HG03354 (cell line): ENCODE data around the gene AGRP.
A peak's percentile ranks its signal among the peaks of the same experiment; 100 is the strongest.
"Not testable (repeated sequence)": the region's sequence is repeated elsewhere in the genome, so short reads cannot be mapped to it uniquely, and the experiment has no call there.

Experiments
- ATAC-seq: cut with Tn5 transposase; IDR thresholded peaks from one replicate; pipeline ENCODE4 v1.9.1; 2021; ENCODE audit warnings: mild to moderate bottlenecking; ENCODE audit not compliant: unreplicated experiment, poor library complexity, severe bottlenecking

Gene AGRP

DNA sequence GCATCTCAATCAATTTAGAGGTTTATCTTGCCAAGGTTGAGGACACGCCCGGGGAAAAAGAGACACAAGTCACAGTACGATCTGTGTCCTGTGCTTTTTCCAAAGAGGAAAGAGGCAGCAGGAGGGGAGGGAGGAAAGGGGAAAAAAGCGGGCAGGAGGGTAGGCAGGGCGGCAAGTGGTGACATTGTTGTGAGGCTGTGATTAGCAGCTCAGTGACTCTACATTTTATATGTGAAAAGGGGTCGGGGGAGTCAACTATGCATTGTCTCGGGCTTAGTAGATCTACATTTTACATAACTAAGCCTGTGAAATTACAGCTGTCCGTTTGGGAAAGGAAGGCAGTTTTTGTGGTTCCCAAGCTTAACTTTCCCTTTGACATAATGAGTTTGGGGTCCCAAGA is 23.1 kb upstream of the AGRP start:
- ATAC-seq, result no peak

DNA sequence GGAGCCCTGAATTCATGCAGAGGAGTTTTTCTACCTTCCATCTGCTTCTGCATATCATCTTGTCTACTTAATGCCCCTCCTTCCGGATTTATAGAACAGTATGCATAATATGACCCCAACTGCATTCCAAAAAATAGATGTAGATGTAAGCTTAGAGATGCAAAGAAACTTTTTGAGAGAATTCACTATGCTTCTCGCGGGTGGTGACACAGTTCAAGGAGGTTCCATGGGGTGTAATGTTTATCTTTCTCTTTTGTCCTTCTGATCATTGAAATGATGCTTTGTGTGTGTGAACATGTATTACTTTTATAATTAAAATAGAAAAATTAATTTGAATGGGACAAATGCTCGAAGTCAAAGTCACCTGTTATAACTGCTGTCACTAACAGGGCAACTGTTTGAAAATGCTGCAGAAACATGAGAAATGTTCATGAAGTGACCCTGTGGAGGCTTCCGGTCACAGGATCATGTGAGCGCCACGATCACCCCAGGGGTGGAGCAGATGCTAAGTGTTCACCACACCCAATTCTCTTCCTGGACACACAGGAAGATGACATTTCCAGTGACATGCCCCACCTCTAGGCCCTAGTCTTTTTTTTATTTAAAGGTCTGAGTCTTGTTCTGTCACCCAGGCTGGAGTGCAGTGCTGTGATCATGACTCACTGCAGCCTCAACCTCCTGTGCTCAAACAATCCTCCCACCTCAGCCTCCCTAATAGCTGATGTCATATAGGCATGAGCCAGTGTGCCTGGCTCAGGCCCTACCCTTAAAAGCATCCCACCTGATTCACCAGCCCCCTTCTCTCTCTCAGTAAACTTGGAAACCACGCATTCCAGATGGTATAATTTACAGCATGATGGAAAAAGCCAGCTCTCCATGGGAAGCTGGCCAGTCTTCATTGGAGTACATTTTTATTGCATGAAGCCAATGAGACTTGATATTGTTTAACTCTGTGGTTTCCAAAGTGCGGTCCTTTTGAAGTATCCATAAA is 21.0 kb upstream of the AGRP start:
- ATAC-seq, result peak; percentile 57

DNA sequence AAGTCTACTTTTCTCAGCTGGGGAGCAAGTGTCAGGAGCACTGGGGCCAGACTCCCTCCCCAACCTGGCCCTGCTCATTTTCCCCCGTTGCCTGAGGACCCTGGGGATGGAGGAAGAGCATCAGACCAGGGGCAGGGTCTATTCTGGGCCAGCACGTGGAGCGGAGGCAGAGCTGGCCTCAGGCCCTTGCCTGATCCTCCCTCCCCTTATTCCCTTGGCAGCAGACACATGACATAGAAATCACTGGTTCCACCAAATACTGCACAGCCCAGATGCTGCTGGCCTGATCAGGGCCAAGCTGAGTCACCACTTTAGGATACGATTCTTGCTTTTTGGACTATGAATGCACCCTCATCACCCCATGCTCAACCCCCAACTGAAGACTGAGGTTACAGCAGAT is 15.8 kb upstream of the AGRP start:
- ATAC-seq, result no peak

DNA sequence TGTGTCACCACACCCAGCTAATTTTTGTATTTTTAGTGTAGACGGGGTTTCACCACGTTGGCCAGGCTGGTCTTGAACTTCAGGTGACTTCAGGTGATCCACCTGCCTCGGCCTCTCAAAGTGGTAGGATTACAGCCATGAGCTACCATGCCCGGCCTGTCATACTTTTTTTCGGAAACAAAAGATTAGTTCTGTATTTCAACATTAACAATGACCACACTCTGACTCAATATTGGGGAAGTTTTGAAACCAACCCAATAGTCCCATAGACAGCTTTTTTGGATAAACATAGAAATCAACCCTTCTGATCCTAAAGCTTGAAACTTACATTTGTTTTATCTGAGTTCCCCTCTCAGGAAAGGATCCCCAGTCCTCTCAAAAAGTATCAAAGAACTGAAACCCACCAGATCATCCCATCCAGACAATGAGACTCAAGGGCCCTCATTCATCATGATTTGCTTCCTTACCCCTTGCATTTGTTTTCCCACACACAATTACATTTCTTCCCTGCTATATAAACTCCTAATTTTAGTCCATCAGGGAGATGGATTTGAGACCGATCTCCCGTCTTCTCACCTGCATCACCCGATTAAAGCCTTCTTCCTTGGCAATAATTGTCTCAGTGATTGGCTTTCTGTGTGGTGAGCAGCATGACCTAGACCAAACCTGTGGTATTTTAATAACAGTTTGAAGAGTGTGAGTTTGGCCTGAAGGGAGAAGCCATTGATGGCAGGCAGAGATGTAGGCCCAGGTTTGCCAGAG is 7.2 kb upstream of the AGRP start:
- no peak for ATAC-seq

DNA sequence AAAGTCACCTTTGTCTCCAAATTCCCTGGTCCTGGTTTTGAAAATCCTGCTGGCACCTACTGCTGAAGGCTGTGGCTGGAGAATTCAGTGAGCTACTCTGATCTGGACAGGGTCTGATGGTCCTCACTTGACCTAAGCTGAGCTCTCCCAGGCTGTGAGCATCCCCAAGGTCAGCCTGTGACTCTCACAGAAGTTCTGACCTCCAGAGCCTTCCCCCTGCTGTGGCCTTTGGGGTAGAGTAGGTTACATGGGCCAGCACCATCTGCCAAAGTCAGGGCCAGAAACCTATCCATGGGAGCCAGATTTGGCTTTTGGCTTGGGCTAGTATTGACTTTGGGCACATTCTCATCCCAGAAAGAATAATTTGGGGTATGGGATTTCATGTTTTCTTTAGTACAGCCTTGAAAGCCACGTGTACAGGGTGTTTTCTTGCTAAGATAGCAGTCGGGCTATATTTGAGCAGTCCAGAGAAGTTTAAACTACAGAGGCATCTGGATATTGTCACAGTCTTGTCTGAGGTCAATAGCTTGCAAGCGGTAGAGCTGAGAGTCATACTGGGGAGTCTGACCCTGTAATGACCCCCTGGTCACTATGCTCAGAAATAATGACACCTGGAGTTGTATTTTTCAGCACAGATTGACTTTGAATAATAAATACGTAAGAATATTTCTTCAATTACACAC is 6.2 kb upstream of the AGRP start:
- ATAC-seq, result no peak

DNA sequence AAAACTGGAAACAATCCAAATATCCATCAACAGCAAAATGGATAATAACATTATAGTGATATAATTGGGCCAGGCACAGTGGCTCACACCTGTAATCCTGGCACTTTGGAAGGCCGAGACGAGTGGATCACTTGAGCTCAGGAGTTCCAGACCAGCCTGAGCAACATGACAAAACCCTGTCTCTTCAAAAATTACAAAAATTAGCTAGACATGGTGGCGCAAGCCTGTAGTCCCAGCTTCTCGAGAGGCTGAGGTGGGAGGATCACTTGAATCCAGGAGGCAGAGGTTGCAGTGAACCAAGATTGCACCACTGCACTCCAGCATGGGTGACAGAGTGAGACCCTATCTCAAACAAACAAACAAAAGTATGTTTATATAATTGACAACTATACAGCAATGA is 4.2 kb upstream of the AGRP start:
- not testable (repeated sequence) for ATAC-seq

DNA sequence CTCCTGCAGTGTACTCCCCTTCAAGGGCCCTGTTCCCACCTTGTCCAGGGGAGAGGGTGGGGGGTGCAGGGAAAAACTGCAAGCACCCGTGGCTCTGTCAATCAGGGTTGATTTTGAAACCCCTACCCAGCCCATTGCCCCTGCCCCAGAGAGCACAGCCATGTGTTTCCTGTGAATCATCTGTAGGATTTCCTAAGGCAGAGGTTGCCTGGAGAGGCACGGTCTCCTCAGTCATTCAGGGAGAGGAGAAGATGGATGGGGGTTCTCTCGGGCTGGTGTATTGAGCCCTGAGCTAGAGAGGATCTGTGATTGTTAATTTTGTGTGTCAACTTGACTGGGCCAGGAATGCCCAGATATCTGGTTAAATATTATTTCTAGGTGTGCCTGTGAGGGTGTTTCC is 3.5 kb upstream of the AGRP start:
- no peak for ATAC-seq

DNA sequence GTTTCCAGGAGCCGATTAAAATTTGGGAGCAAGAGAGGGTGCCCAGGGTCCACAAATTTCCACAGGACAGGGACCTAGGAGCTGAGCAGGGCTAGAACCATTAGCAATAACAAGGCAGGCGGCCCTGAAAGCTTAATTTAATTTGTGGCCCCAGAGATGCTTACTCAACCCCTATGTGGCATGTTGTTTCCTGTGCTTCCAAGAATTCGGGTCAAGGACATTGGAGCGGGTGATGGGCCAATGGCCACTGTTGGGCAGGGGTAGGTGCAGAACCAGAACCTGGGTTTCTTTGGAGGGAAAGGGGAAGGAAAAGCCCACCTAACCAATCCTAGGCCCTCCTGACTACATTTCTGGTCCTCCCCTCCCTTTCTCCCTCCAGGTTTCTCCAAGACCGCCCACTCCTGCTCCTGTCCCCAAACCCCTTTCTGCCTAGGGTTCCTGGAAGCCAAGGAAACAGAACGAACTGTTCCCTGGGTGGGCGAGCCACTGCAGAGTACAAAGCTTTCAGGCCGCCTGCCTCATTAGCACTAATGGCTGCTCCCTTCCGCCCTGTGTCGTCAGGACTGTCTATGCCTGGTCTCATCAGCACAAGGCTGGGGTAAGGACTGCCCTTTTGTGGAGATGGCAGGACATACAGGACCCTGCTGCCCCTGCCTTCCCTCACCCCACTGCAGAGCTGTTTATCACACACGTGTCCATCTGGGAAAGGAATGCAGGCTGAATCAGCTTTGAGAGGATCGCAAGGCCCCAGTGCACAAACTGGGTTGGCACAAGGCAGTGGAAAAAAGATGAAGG is 581 bp upstream of the AGRP start:
- no peak for ATAC-seq

DNA sequence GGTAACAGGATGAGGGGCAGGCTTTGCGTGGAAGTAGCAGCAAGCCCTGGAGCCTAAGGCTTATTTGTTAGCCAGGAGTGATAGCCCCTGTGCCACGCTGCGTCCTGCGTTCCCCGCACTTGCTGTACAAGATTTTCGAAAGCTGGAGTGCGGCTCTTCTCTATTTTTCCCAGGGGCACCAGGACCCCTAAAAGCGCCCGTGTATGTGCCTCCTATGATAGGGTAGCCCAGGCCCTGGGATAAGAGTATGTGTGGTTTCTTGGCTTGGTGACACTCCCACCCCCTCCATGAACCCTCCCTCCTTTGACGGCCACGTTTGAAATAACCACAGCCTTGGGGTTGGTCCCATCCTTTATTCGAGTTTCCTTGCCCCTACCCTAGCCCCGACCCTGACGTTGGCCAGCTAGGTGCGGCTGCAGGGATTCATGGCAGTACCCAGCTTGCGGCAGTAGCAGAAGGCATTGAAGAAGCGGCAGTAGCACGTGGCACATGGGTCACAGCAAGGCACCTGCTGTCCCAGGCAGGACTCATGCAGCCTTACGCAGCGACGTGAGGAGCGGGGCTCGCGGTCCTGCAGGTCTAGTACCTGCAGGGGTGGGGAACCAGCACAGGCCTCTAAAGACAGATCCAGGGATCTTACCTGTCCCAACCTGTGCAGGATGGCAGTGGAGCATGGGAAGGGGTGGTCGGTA is 968 bp downstream of the AGRP start:
- no peak for ATAC-seq

DNA sequence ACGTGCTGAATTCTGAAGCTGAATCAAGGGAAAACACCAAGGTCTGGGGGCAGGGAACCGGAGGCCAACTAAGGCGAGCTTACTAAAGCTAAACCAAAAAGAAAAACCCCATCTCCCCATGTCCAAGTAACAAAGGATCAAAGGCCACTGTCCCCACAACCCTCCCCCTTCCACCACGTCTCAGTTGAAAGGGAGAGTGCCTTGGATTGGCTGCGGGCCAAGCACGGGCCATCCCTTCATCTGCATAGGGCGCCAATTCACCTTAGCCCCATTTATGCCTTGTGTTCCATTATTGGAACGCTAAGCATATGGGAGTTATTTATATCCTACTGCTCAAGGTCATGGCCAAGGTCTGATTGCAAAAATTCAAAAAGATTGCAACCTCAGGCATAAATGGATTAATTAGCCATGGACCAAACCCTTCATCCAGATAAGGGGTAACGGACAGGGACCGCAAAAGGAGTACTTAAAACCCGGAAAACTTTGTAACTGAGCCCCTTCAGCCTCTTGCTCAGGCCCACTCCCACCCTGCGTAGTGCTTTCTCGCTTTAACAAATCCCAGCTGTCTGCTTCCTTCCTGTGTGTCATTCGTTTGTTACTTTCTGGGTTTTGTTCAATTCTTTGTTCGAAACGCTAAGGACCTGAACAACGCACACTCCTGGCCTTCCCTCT is 1.6 kb downstream of the AGRP start:
- ATAC-seq, result peak; percentile 17

DNA sequence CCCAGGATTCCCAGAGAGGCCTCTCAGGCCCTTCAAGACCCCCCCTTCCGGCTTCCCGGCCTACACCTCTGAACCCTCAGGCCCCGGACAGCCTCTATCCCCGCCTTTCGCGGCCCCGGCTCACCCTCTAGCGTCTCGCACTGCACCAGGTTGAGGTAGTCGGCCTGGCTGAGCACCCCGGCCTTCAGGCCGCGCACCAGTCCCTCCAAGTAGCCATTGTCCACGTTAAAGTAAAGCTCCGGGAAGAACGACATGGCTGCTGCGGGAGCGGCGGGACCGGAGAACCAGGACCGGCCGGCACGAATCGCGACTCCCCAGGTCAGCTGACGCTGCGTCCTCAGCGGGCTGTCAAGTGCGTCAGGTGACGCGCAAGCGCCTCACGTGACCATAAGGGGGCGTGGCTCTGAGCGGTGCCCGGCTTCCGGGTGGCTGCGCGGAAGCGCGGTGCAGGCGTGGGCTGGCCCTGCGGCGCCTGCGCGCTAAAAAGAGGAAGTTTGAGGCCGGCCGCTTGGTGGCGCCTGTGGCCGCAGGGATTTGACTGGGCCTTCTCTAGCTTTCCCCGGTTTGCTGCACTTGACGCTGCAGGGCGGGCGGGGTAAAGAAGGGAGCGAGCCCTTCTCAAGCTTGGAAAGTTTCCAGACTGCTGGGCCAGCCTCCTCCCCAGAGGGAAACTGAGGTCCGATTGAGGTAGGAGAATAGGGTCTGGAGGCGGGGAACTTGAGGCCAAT is 2.4 kb downstream of the AGRP start, which contains the start of gene ATP6V0D1:
Gene ATP6V0D1, minus strand, starts transcription at position 325 of the 728 bp plus-strand sequence. Its CDS starts 71 bp downstream, at position 254.
- ATAC-seq, result peak; percentile 87

DNA sequence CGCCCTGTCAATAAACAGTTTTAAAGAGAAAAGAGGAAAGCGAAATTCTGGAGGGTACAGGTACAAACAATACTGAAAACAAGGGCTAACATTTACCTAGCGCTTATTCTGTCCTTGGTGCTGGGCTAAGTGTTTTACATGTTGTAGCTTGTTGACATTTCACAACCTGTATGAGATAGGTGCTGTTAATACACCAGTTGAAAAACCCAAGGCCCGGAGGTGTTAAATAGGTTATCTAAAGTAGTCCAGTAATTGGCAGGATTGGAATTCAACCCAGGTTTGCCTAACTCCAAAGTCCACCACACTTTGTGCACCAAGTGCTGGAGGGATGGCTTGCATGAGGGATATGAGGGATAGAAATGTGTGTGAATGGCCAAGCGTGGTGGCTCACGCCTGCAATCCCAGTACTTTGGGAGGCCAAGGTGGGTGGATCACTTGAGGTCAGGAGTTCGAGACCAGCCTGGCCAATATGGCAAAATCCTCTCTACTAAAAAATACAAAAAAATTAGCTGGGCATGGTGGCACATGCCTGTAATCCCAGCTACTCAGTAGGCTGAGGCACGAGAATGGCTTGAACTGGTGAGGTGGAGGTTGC is 5.3 kb downstream of the AGRP start:
- ATAC-seq, result no peak

DNA sequence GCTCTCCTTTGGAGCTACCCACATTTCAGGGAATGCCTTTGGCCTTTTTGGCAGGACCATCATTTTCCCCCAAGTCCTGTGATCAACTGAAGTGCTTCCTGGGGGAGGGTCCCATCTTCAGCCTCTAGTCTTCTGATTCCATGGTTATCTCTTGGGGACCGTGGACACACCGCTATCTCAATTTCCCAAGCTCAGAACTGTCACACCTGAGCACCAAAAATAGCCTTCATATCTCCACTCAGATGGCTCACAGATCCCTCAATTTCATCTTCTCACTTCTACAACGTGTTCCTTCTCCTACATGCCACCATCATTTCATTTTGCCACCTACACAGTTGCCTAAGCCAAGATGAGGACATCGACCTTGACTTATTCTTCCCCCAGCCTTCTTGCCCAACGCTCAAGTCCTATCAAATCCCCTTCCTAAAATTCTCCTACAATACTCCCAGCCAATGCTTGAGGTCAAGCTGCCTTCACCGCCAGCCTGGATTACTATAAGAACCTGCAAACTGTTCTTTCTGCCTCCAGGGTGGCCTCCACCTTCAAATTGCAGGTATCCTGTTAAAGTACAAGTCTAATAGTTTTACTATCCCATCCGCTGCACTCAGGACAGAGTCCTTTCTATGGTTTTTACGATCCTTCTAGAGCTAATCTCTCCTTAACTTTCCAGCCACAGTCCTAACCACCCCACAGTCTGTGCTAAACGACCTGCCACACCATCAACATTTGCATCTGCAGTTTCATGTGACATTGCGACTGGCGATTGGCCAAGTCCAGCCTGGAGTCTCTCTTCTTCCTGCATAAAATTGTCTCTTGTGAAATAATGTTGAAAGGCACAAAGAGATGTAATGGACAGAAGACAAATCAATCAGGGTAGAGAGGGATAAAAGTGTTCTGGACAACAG is 8.5 kb downstream of the AGRP start:
- ATAC-seq, result no peak

DNA sequence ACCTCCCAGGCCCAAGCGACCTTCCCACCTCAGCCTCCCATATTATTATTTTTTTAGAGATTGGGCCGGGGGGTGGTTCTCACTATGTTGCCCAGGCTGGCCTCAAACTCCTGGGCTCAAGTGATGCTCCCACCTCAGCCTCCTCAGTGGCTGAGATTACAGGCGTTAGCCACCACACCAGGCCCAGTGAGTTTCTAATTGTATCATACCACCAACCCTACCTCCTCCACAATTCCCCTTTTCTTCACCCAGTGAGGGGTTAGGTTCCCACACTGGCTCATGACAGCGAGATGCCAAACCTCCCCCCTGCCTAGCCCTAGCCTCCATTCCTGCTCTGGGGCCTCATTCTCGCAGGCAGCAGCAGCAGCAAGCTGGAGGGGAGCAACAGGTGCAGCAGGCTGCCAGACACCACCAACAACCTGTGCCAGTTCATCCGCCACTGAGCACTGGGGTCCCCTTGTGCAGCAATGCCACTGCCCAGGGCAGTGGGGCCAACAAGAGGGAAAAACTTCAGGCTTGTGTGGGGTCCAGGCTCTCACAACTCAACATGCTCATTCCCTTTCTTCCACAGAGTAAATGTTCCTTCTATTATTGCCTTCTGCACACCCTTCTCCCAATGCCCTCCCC is 11.5 kb downstream of the AGRP start:
- ATAC-seq, result no peak

DNA sequence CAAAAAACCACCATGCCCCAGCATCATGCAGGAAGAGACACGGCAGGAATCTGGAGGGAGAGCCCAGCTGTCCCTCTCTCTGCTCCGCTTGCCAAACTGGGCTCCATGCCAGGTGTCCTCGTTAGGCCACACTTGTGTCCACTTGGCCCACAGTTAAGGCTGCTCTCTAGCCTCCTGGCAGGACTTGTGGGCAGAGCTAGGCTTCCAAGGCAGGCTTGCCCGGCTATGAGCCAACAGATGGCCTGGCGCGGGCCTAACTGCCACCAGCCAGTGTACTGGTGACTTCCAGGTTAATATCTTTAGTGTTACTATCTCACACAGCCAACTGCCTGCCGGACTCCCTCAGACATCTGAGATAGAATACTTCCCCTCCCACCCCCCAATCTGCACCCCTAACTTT is 13.0 kb downstream of the AGRP start:
- ATAC-seq, result no peak

DNA sequence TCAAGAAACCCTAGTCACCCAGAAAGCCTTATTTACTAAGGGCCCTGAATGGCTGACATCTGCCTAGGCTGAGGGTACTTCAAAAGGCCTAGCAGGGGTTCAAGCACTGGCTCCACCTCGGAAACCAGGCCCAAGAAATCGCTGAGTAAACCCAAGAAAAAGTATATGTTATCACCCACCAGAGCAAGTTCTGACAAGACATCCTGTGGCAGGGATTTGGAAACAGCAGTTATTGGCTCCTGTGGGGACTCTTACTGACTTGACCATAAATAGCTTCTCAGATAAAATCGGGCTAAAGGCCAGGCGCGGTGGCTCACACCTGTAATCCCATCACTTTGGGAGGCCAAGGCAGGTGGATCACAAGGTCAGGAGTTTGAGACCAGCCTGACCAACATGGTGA is 14.6 kb downstream of the AGRP start:
- no peak for ATAC-seq
